ENCODE results near the gene KCNMB2. TPM values are rescaled to one million over a fixed set of nuclear protein-coding genes. Genes with fewer than 3 reads are reported as not detected.

Gene KCNMB2
- total RNA-seq, 1 experiment from 2014 or later: not detected

GRCh38 chr3:178875836-178876235 is 339.6 kb downstream of the KCNMB2 start:
- no peak for DNase-seq (ENCODE audit: low spot score)
- in situ Hi-C loops (cut with HindIII; ENCODE audit: low sequenced_read_pairs): no loop called here

GRCh38 chr3:178880274-178880673 is 344.0 kb downstream of the KCNMB2 start:
- in situ Hi-C loops (cut with HindIII; ENCODE audit: low sequenced_read_pairs): no loop called here
- DNase-seq (ENCODE audit: low spot score): no peak

Data from G401 (cell line).